ENCODE measurements around the gene ZNF407.
"Not testable (repeated sequence)": the region's sequence is repeated elsewhere in the genome, so short reads cannot be mapped to it uniquely, and the experiment has no call there.

Gene ZNF407

DNA sequence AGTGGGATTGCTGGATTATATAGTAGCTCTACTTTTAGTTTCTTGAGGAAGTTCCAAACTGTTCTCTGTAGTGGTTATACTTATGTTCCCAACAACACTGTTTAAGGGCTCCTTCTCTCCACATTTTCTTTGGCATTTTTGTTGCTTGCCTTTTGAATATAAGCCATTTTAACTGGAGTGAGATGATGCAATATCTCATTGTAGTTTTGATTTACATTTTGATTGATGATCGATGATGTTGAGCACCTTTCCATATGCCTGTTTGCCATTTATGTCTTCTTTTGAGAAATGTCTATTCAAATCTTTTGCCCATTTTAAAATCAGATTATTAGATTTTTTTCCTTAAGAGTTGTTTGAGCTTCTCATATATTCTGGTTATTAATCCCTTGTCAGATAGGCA, 368.0 kb downstream of the ZNF407 start:
- no peak for DNase-seq (ENCODE audit: low read depth in 2 of 2)

DNA sequence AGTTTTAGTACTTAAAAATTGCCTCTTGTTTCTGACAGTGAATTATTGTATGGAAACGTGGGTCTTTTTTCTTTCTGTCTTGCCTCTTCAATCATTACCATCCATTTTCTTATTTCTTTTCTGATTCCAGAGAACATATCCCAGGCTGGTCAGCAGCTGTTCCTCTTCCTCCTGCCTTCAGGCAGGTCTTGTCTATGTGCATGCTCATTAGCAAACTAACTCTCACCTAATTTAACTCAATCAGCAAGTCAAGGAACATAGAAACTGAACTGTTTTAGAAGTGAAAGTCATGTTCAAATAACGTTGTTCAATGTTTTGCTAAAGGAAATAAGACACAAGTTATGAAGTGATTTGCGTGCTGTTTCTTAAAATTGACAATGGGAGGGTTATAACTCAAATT, 369.8 kb downstream of the ZNF407 start:
- DNase-seq (ENCODE audit: low read depth in 2 of 2): no peak

DNA sequence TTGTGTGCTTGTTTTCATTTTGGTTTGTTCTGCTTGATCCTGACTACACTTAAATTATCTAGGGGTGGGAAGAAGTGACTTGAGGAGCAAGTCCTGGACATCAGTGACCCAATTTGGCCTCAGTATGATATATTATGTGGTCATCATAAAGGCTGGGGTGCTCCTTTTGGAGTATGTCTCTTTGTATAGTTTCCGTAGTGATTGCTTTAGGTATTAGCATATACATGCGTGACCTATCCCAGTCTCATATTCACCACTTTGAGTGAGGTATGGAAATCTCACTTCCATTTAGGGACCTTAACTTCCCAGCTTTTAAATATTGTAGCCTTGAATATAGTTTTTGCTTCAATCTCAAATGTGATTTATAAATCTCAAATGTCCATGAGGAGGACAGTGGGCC, 370.3 kb downstream of the ZNF407 start:
- no peak for DNase-seq (ENCODE audit: low read depth in 2 of 2)

DNA sequence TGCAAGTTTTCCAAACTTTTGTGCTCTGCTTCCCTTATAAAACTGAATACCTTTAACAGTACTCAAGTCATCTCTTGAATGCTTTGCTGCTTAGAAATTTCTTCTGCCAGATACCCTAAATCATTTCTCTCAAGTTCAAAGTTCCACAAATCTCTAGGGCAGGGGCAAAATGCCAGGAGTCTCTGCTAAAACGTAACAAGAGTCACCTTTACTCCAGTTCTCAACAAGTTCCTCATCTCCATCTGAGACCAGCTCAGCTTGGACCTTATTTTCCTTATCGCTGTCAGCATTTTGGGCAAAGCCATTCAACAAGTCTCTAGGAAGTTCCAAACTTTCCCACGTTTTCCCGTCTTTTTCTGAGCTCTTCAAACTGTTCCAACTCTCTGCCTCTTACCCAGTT, 373.7 kb downstream of the ZNF407 start:
- not testable (repeated sequence) for DNase-seq (ENCODE audit: low read depth in 2 of 2)

DNA sequence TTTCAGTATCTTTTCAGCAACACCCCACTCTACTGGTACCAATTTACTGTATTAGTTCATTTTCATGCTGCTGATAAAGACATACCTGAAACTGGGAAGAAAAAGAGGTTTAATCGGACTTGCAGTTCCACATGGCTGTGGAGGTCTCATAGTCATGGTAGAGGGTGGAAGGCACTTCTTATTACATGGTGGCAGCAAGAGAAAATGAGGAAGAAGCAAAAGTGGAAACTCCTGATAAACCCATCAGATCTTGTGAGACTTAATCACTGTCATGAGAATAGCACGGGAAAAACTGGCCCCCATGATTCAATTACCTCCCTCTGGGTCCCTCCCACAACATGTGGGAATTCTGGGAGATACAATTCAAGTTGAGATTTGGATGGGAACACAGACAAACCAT, 374.1 kb downstream of the ZNF407 start:
- DNase-seq (ENCODE audit: low read depth in 2 of 2): not testable (repeated sequence)

DNA sequence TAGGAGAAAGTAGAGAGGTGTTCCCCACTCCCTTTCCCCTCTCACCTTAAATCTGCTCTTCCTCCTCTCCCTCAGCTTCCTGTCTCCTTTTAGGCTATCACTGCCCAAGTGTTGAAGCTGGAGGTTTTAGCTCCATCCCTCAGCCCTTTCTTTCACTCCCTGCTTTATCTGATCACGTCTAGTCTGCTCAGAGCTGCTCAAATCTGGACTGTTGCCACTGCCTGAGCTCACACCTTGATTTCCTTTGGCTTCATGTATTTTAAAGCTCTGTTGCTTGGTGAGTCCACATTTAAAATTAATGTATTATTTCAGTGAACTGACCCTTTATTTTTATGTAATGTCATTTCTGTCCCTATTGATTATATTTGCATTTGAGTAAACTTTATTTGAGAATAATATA, 374.7 kb downstream of the ZNF407 start:
- DNase-seq (ENCODE audit: low read depth in 2 of 2): no peak

DNA sequence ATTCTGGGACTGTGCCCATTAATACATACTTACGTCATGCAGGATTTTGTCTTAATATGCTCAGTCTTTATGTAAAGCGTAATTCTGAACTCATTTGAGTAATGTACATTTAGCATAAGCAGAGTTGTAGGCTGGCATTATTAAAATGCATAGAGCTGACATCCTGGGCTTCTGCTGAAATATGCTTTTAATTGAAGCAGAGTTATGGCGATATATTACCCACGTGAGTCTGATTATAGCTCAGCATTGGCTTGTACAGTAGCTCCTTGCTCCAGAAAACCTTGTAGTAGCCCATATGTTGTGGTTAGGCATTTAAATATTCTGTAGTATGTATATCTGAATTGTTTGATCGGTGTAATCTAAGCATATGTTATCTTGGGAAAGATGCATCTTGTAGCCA, 377.3 kb downstream of the ZNF407 start:
- DNase-seq (ENCODE audit: low read depth in 2 of 2): no peak

DNA sequence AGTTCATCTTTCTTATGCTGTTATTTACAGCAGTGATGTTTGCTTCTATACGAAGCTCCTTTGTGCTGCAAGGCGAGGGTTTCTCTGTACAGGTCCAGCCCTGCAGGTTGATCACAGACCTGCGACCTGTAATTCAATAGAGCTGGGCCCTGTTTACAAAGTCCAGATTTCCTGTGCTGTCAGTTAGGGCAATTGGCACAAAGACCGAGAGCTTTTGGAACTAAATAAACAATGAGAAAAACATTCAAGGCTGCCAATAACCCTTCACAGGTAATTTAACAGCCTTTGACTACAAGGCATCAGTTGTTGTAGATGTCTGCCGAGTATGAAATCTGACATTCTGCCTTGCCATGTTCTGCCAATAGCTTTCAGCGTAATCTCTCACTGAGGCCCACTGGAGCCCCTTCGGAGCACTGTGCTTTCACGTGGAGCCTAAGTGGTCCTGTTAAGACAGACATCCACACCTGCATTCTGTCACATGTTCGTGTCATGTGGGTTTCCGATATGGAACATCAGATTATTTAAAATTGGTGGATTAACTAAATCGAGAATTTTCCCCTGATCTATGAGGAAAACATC, 378.8 kb downstream of the ZNF407 start:
- DNase-seq (ENCODE audit: low read depth in 2 of 2): no peak

DNA sequence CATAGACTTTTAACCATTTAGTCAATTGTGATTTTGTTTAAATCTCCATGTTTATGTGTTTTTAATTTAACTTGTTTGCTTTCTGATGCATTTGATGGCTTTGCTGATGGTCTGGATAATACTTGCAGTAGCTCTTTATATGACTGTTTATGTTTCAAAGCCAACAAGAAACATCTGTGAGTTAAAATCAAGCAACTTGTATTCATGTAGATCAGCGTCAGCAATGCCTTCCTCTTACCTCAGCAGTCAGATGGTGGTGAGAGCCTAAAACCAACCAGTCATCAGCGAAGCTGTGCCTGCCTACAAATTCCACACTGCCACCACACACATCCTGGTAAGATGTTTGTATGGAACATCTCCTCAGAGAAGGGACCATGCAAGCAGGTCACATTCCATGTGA, 379.4 kb downstream of the ZNF407 start:
- no peak for DNase-seq (ENCODE audit: low read depth in 2 of 2)

DNA sequence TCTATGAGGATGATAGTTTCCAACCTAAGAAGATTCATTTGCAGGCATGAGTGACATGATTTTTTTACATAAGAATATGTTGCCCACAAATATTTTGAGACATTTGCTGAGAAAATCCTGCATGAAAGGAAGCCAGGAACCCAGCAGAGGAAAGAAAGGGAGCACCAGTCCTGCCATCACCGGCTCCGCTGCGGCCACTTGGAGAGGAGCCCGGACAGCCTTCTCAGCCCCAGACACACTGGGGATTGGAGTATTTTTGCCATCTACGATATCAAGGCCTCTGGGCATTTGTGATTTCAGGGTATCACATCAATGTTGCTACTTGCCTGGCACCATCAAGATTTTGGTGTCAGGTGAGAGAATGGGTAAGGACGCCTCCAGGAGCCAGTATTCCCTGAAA, 383.0 kb downstream of the ZNF407 start:
- DNase-seq (ENCODE audit: low read depth in 2 of 2): no peak

DNA sequence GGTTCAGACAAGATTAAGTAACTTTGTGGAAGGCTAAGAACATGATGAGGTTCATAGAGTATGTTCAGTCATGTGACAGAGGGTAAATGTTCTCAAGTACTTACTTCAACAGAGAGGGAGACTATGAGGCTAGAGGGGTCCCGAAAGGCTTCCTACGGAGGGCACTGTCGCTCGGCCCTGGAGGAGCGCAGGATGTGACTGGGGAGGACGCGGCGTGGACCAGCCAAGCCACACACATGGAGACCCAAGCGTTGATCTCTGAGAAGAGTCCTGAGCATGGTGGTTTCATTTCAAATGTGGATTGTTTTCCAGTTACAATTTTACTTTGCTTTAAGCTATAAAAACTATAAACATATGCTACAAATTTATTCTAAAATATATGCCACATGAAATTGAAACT, 383.8 kb downstream of the ZNF407 start:
- DNase-seq (ENCODE audit: low read depth in 2 of 2): no peak

DNA sequence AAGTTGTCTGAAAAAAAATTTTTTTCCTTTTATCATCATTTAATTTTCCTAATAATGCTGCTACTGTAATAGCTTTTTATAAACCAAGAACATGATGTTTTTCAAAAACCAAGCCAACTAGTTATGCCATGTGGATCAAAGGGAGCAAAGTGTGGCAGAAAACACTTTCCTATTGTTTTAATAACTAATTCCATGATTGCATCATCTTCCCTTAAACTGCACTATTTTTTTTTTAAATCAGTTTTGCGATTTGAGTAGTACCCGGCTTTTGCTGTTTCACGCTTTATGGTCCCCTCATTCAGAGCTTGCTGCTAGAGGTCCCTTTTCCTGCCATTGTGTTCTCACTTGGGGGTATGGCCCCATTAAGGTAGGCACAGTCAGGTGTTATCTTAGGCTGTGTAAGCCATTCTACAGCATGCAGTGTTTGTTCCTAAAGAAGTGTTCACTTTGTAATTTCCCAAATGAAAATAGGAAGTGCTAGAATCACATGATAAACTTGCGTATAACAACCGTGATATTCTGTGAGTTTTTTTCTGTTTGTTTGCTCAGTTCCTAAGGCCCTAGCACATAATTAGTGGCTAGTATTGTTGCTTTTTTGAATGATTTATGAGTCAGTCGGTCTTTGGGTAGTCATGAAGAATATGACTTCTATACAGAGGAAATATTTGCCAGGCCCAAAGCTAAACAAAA, 385.4 kb downstream of the ZNF407 start:
- DNase-seq (ENCODE audit: low read depth in 2 of 2): no peak

DNA sequence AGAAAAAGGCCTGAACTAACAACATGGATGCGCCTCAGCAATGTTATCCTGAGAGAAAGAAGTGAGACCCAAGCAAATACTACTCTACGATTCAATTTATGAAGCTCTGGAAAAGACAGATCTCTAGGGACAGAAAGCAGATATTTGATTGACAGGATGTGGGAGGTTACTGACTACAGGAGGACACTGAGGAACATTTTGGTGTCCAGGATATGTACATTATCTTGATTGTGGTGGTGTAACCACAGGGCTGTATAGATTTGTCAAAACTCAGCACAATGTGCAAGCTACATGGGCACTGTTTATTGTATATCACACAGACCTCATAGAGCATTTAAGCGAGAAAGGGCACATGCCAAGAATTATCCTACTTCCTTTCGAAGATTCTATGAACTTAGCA, 391.5 kb downstream of the ZNF407 start:
- DNase-seq (ENCODE audit: low read depth in 2 of 2): no peak

DNA sequence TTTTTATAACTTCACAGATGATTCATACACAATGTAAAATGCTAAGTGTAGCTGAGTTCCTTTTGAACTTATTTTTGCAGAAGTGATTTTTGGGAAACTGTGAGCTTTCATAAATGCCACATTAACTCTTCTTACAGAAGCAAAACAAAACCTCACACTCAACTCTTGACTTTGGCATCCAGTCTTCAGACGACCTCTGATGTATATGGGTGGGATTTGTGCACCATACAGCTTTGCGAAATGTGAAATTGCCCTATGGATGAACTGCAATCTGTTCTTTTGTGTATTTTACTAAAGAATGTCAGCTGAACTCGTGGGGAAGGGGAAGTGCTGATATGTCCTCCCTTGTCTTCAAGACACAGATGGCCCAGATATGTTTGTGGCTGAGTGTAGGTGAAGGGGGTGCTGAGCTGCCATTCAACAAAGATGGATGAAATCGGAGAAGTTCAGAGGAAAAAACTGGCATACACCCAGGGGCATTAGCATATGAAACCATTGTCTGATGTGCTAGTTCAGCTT, 393.0 kb downstream of the ZNF407 start:
- DNase-seq (ENCODE audit: low read depth in 2 of 2): no peak

DNA sequence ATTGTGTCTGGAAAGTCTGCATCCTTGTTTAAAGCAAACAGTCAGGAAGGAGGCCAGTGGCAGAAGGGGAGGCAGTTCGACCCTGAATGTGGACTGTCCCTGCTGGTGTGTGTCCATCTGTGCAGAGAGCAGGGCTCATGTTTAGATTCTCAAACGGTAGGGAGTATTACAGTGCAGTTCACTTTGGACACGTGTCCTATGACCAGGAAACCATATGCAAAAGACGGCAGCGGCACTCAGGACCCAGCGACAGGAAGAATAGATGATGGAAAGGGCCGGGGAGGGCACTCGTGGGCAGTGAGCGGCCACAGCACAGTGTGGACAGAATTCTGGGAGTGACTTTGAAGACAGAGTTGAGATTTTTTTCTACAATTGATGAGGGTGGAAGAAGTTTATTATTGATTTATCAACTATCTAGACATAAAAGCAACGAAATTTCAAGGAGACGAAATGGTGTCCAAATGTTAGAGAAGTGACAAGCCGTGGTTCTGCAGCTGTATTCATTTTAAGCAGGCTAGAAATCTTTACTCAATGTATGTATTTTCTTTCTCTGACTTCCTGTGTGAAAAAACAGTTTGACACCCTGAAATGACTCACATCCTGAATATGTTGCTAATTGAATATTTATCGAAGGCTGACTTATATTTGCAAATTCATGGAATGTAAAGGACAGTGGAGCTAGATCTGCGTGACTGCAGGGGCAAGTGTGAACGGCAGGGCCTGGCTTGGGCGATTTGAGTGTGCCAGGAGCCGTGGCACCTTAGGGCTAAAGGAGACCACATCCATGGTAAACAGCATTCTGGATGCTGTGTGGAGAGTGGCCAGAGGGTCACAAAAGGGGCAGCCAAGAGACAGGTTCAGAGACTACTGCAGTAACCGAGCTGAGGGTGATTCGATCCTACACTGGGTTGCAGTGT, 397.1 kb downstream of the ZNF407 start:
- no peak for DNase-seq (ENCODE audit: low read depth in 2 of 2)

DNA sequence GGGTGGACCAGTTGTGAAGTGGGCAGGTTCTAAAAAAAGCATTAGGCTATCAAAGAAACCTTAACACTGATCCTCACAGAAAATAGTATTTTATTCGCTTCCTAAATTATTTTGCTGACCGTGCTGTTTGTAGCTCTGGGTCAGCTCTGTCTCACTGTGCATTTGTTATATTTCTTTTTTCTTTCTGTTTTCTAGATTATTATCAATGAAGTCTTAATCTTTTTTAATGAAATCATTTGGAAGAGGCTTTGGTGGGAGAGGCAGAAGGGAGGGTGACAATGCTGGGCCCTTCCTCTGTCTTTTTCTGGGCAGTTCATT, 397.7 kb downstream of the ZNF407 start:
- DNase-seq (ENCODE audit: low read depth in 2 of 2): no peak

DNA sequence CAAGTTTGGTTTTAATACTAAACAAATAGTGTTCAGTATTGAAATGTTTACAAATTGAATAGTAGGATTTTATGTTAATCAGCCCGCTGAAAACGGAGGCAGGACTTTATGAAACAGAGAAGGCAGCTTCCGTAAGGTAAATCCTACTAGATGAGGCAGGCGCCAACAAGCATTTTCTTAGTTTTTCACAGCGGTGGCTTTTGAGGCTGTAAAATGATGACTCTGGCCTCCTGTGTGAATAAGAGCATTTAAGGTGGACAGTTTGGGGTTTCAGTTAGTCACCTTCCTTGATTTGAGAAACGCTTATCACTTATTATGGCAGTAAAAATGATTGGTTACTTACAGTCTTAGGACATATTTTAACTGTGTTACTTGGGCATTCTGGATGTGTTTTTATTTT, 398.4 kb downstream of the ZNF407 start:
- DNase-seq (ENCODE audit: low read depth in 2 of 2): no peak

DNA sequence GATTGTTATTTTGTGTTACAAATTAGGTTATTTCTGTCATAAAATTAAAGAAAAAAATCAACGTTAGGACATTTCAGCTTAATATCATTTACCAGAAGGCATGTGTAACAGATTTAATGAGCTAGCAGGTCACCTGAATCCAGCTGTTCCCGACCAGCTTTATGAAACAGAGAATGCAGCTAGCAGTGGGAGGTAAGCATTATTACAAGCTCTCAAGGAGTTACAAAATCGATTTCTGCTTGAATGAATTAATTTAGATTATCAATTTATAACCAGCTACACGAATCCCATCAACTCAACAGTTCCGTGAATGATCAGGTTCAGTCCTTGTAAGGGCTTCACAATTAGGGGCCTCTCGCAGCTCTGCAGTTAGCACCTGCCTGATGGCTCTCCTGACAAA, 399.3 kb downstream of the ZNF407 start:
- DNase-seq (ENCODE audit: low read depth in 2 of 2): no peak

DNA sequence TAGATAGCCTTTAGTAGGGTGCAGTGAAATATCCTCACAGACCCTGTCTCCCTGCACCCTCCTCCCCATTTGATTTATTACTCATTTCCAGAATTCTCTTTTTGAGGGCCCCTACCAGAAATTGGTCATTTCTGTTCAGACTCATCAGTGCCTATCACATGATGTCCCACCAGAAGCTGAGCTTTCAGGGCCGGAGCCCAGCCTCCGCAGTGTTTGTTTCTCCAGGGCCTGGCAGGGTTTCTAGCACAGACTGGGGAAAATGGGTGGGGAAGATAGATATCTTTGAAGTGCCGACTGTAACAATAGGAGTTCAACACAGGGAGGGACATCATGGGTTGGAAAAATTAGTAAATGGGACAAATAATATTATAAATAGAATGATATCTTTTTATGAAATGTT, 403.2 kb downstream of the ZNF407 start:
- DNase-seq (ENCODE audit: low read depth in 2 of 2): no peak

DNA sequence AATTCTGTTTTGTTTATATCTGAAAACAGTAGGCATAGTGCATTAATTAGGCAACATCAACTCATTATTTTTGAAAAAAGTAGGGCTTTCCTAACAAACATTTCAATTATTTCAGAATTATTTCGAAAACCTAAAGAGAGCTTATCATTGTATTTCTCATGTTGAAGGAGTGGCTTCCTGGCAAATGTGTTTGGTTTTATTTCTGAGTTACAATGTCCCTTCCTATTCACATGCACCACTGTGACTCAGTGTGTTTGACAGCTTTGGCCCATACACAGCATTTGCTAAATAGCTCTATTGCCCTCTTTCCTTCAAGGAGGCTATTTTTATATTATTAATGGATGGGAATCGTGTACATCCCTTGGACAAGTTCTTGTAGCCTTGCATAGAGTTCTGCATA, 405.4 kb downstream of the ZNF407 start:
- no peak for DNase-seq (ENCODE audit: low read depth in 2 of 2)

DNA sequence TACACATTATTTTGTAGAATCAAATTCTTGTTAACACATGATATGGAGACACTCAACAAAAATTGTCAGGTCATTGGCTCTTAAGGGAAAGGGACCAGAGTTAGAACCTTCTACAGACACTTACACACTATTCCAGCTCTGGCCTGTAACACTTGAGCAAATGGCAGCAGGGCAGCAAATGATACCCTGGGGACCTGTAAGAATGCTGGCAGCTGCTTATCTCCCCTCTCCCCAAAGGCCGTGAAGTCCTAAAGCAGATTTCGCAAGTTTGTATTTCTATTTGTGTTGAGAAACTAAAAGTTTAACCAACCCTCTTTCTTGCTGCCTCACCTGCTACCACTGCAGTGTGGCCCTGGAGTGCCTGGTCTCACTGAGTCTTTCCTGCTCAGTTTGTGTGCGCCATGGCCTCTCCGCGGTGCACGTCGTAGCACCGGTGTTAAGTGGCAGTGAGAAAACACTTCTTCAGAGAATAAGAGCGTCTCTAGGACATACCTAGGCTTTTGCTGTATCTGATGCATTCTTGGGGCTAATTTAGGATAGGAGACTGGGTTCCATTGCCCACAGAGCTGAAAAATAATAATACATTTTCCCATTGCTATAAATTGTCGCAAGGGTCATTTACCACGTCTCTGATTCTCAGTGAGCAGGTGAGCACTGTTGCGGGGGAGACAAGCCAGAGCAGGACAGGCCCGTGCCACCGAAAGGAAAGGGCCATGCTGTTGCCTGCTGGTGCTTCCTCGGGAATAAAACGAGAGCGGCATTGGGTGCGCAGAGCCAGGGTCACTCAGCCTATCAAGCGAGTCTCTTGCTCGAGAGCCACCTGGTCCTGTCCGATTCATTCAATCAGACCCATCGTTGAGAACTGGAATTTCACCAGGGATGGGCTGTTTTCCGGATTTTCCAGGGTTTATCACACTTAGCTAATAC, 406.4 kb downstream of the ZNF407 start:
- no peak for DNase-seq (ENCODE audit: low read depth in 2 of 2)

DNA sequence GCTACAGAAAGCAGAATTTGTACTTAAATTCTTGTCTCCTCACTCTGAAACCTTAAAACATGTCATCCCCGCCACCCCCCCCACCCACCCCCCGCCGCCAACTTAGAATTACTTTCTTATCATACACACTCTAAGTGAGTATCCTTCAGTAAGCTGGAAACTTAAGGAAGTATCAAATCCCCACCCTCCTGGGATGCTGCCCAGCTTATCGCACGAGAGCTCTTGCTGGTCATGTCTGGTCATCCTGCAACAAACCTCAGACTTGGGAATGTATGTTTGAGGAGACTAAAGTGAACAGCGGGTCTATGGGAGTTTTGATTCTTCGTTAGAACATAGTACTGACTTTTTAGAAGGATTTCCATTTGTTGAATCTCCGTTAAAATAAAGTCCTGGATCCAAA, 408.0 kb downstream of the ZNF407 start:
- no peak for DNase-seq (ENCODE audit: low read depth in 2 of 2)

Data from stimulated activated CD8-positive, alpha-beta memory T cell treated with anti-CD3 and anti-CD28 coated beads, Interleukin-15, amount 100 ng/mL, for 48 hours (primary cell).